DMS79 treated with DMSO at 0.1 percent for 48 hours (cell line): ENCODE measurements around the gene TXNRD3.
"Not testable (repeated sequence)": the region's sequence is repeated elsewhere in the genome, so short reads cannot be mapped to it uniquely, and the experiment has no call there.

Experiments used
- DNase-seq: peaks from one replicate; lab custom pipeline; 2025; lab: John Stamatoyannopoulos, UW

Gene TXNRD3

DNA sequence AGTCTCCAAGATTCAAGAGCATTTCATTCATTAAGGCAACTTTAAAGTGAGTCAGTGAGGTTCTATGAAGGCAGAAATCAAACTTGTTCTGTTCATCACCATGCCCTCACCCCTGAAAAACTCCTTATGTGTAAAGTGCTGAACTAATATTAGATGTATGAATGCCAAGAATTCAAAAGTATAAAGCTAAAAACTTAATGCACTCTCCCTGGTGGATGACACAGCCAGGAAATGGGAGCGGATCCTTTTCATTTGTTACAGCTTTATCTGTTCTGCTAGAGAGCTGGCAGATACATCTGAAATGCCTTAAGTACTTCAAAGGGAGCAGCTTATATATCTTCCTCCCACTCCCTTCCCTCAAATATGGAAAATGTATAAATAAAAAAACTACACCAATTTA lies 8.2 kb downstream of the TXNRD3 start:
- no peak for DNase-seq

DNA sequence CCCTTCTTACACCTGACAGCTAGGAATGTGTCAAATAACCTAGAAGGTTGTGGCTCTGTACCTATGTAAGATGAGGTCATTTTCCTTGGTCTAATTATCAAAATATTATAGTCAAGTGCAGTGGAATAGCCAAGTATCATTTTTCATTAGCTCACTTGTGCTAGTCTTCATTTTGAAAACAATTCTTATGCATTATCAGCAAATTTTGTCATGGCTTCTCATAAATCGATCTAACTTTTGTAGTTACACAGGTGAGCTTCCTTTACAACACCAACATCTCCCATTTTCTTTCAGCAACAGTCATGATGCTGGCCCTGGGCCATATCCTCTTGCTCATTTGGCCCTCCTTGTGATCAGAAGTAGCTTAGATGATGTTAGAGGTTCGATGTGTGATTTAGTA lies 10.3 kb downstream of the TXNRD3 start:
- no peak for DNase-seq

DNA sequence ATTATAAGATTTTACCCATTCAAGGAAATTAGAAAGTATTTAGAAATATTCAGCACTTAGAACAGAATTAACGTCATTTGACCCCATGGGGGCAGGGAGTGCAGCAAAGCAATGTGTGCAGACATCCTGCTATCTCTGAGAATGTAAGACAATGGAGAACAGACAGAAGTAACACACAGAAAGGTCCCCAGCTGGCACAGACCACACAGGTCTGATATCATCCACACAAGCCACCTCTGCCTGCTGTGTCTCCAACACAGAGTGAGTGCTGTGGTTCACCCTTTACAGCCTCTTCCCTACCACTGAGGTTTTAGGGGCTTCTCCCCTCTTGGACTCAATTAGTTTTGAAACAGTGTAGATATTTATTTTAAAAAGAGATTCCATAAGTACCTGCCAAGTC lies 16.1 kb downstream of the TXNRD3 start:
- DNase-seq: no peak

DNA sequence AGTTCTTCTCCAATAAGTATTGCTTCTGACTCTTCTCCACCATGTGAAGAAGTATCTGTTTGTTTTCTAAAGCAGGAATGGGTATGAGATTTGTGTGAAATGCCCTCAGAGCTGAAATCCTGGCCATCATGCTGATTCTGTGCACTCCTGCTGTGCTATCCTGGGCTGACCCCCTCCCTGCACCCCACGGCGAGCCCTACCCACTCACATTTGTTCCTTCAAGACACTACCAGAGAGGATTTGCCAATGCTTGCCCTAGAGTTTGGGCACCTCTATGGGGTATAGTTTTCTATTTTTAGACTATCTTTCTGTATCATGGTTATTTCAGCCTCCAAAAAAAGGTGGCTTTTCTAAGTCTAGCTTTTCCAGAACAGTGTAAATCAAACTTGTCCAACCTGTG lies 18.5 kb downstream of the TXNRD3 start:
- no peak for DNase-seq

DNA sequence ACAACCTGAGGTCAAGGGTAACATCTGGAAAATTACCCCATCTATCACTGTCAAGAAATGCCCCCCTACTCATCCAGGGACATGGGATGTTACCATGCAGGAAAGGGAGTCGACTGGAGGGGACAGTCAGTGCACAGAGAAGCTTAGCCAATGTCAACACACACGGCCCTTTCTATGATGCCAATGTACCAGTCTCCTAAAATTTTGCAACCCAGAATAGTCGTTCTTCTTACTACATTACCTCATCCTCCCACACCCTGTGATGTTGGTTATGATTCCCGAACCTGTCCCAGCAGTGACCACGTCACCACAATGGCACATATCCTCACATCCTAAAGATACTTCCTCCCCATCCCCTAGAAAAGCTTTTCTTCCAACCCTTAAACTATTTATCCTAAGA lies 20.1 kb downstream of the TXNRD3 start:
- DNase-seq: no peak

DNA sequence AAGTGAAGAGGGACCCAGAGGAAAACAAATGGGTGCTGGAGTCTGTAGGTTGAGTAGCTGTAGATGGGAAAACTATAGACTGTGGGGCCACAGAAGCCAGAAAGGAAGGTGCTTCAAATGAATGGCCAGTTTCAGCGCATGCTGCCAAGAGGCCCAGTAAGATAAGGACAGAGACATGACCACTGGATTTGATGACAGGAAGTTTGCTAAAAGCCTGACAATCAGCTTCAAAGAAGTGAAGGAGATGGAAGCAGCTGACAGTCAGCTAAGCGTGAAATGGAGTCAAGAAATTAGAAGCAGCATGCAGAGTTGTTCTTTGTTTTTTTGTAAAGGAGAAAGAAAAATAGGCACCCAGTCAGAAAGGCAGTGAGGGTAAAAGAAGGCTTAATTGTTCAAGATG lies 24.9 kb downstream of the TXNRD3 start:
- no peak for DNase-seq

DNA sequence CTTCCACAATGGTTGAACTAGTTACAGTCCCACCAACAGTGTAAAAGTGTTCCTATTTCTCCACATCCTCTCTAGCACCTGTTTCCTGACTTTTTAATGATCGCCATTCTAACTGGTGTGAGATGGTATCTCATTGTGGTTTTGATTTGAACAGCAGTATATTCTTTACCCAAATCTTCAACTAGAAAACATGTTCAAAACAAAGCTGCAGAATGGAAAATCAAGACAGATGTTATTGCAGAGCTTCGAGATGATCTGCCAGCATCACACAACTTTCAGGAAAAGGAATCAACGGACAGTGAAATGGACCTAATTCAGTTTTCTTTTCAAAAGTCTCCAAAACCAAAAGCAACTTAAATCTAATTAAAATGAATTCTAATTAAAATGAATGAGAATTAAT lies 29.2 kb downstream of the TXNRD3 start:
- not testable (repeated sequence) for DNase-seq

DNA sequence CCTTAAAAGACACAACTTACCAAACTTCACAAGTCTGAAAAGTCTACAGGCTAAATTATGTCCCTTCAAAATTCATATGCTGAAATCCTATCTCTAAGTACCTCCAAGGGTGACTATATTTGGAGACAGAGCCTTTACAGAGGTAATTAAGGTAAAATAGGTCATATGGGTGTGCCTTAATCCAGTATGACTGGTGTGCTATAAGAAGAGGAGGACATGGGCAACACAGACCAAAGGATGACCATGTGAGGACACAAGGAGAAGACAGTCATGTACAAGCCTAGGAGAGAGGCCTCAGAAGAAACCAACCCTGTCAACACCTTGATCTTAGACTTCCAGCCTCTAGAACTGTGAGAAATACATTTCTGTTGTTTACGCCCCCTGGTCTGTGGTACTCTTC lies 32.2 kb downstream of the TXNRD3 start:
- no peak for DNase-seq

DNA sequence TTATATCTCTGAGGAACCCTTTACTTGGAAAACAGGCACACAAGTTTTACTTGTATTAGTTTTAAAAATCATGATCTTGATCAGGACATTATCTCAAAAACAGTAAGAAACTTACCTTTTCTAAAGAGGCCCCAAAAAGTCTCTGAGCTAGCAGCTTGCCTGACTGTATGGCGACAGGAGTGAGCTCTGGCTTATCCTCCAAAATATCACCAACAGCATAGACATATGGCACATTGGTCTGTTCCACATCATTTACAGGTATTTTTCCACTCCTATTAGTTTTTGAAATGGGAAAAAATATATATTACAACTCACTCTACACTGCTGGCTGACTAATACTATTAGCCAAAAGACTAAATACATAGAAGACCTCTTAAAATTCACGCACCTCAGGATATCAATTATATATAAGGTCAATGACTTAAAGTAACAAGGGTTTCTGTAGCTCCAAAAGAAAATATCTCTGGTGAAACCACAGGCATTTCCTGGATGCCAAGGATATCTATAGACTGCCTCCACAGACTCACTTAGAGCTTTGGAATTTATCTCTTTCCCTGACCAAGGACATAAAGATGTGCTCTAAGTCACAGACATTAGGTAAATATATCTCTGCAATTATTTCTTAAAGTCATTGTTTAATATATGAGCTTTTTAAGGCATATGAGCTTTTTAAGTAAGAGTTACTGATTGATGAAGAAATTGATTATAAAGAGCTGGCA lies 33.1 kb downstream of the TXNRD3 start:
- DNase-seq: no peak

DNA sequence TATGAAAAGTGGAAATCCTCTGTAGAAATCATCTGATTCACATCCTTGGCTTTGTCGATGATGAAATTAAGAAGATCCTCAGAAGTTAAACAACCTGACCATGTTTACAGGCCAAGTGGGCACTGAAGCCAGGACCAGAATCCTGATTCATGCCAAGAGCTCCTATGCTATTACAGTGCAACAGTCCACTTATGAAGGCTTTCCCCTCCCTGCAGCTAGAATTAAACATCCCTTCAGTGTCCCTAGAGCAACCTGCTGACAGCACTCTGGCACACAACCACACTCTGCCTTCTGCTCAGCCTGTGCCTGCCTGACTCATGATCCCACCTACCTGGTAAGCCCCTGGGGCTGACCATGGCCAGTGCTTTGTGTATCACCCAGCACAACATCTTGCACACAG lies 33.8 kb downstream of the TXNRD3 start:
- no peak for DNase-seq

DNA sequence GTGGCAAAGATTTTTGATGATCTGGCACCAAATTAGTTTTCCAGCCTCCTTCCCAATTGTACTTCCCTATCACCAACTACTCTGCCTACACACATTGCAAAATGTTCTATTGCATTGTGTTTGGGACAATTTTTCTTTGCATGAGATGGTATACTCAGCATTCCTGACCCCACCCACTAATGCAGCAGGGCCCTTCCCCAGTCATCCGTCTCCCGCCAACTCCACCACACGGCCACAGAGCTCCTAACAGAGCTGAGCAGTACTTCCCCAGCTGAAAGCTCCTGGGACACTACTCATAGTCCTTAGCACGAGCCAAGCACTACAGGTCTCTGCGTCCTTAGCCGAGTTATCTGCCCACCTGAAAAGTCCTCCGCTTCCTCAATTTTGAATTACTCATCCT lies 34.2 kb downstream of the TXNRD3 start:
- no peak for DNase-seq

DNA sequence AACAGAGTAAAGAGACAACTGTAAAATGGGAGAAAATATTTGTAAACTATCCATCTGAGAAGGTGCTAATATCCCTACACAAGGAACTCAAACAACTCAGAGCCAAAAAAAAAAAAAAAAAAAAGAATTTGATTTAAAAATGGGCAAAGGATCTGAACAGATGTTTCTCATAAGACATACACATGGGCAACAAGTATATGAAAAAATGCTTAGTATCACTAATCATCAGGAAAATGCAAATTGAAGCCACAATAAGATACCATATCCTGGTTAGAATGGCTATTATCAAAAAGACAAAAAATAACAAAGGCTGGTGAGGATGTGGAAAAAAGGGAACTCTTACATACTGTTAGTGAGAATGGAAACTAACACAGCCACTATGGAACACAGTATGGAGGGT lies 36.2 kb downstream of the TXNRD3 start:
- no peak for DNase-seq

DNA sequence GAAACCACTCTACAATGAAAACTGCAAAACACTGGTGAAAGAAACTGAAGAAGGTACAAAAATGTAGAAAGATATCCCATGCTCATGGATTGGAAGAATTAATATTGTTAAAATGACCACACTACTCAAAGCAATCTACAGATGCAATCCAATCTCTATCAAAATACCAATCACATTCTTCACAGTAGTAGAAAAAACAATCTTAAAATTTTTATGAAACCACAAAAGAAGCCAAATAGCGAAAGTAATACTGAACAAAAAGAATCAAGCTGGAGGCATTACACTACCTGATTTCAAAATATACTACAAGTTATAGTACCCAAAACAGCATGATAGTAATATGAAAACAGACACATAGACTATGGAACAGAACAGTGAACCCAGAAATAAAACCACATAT lies 36.9 kb downstream of the TXNRD3 start:
- DNase-seq: no peak

DNA sequence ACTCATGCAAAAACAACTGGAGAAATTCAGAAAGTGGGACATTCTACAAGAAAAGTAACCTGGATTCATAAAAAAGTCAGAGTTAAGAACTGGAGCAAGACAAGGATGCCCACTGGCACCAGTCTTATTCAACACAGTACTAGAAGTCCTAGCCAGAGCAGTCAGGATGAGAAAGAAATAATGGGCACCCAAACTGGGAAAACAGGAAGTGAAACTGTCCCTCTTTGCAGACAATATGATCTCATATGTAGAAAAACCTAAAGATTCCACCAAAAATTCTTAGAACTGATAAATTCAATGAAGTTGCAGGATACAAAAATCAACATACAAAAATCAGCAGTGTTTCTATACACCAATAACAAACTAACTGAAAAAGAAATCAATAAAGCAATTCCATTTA lies 37.4 kb downstream of the TXNRD3 start:
- no peak for DNase-seq

DNA sequence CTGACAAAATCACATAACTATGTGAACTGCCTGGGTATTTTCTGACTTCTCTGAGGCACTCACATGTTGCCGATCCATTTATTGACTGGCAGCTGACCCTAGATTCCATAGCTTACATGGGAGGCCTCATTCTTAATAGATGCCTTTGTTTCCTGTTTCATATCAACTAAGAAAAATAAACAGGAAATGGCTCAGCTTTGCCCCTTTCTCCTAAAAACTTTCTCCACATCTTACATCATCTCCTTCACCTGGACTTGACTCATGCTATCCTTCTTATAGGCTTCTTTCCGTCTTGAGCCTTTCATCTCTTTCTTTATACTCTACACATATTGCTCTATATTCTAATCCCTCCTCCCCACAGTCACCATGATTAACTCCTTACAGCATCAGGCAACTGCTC lies 38.0 kb downstream of the TXNRD3 start:
- DNase-seq: no peak

DNA sequence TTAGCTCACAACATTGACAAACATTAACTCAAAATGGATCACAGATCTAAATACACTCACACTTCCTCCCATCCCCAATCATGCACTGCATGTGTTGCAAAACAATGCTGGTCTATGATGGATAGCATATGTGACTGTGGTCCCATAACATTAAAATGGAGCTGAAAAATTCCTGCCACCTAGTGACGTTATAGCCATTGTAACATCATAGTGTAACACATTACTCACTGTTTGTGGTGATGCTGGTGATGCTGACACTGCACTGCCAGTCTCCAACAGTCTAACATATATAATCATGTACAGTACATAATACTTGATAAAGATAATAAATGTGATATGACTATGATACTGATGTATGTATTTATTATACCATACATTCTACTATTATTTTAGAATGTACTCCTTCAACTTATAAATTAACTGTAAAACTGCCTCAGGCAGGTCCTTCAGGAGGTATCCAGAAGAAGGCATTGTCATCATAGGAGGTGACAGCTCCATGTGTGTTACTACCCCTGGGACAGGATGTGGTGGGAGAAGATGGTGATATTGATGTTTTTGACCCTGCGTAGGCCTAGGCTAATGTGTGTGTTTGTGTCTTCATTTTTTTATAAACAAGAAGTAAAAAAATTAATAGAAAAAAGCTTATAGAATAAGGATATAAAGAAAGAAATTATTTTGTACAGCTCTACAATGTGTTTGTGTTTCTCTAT lies 41.3 kb downstream of the TXNRD3 start:
- DNase-seq: no peak

DNA sequence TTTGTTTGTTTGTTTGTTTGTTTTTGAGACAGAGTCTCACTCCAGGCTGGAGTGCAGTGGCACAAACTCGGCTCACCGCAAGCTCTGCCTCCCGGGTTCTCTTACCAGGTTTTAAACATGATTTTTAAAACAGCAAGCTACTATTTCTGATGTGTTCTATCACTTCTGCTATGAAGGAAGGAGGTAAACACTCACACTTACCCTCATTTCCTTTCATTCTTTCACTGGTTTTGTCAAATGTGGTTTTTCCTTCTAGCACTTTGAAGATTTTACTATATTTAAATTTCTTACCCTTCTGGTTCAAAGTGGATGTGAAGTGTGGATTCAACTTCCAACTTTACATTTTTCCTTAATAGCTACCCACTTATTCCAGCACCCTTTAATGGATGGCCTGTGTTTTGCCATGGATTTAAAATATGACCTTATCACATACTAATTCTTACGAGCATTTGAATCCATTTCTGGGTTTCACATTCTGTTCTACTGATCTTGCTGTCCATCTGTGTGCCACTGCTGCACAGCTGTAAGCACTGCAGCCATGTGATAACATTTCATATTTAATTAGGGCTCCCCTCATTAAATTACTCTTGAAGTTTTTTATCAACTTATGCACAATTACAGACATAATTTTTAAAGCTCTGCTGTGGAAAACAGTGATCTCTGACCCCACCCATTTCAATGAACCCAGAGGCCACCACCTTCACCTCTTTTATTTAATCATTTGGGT lies 42.3 kb downstream of the TXNRD3 start:
- no peak for DNase-seq

DNA sequence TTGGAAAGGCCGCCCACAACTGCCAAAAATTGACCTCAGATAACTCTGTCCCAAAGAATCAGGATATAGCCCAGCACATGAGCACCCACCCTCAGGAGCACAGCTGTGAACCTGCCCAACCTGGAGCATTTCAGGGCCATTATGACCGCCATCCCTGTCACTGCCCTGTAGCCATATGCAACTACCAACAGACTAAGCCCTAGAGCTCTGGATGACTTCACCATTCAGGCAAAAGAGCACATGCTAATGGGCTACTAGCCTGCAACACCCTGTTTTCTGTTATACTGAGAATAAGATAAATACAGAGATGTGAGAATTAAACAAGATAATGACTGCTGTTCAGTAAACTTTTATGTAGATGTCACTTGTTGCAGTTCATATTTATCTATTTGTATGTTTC lies 45.0 kb downstream of the TXNRD3 start:
- DNase-seq: no peak

DNA sequence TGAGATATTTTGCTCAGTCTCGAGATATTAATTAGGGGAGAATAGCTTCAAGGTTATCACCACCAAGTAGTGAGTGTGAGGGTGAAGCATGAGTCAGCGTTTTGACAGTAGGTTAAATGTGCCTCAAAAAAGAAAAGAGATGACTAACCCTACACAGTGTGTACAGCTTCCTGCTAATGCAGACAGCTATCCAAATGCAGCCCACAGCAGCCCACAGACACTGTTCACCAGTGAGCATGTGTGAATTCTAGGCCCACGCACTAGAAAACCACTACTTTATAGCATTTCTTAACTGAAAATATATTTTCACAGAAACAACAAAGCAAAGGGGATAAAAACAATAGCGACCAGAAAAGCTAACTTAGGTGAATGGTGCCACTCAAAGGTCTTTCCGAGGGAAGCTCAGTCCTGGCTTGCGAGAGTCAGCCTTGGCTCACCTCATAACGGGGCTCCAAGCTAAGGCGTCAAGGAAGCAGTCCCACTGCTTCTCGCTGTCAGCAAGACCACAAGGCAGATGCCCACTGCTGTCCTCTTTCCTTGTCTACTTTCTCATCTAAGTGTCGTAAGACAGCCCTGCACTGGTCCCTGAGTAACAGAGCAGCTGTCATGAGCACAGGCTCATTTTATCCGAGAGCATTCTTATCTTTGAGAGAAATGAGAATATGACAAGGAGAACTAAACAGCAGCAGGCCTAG lies 47.6 kb downstream of the TXNRD3 start:
- DNase-seq: no peak

DNA sequence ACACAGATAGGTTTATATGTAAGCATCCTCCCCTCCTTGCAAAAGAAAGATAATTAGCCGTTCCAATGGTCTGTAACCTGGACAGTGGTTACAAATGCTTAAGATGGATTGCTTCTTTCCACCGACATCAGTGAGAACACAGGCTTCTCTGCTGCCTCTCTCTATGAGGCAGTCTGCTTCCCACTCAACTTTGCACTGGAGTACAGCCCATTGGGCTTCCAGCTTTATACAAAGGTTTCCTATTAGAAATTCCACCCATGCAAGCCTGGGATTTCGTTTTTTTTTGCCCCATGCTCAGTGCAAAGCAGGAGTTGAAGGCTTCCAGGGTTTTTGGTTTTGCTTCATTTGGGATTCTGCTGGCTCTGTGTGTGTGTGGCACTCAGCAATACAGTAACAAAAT lies 48.9 kb downstream of the TXNRD3 start:
- no peak for DNase-seq

DNA sequence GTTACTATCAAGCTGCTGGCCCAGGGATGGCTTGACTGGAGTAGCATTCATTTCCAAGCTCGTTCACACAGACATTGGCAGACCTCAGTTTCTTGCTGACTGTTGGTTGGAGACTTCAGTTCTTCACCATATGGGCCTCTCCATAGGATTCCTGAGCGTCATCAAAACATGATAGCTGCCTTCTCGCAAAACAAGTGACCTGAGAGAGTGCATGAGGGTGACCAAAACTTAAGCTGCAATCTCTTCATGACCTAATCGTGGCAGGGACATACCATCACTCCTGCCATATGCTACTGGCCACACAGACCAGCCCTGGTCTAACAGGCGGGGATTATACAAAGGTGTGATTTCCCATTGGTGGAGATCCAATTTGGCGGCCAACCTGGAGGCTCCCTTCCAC lies 50.2 kb downstream of the TXNRD3 start:
- no peak for DNase-seq

DNA sequence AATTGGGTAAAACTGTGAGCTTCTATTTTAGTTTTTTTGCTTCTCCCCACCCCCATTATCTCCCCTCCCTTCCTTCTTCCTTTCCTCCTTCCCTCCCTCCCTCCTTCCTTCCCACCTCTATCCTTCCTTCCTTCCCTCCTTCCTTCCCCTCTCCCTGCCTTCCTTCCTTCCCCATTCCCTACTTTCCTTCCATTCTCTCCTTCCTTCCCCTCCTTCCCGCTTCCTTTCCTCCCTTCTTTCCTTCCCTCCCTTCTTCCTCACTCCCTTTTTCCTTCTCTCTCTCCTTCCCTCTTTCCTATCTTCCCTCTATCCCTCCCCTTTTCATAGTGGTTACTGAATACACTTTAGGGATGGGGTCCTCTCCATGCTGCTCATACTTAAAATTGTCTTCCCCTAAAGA lies 55.8 kb downstream of the TXNRD3 start:
- no peak for DNase-seq

DNA sequence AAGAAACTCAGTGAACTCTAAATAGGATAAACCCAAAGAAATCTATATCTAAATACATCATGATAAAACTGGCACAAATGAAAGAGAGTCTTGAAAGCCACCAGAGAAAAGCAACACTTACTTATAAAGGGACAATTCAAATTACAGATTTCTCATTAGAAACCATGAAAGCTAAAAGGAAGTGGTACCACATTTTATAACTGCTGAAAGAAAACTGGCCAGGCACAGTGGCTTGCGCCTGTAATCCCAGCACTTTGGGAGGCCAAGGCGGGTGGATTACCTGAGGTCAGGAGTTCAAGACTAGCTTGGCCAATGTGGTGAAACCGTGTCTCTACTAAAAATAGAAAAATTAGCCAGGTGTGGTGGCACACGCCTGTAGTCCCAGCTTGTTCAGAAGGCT lies 59.4 kb downstream of the TXNRD3 start:
- DNase-seq: not testable (repeated sequence)
